Measurements from ENCODE around the gene RPS6KA5.
"Not testable (repeated sequence)": the region's sequence is repeated elsewhere in the genome, so short reads cannot be mapped to it uniquely, and the experiment has no call there.

The RPS6KA5 gene

GRCh38 chr14:91029456-91030217 lies 30.8 kb downstream of the RPS6KA5 start:
- DNase-seq, result no peak

GRCh38 chr14:91027561-91027960 lies 32.9 kb downstream of the RPS6KA5 start:
- DNase-seq, result no peak

GRCh38 chr14:91022622-91023028 lies 37.8 kb downstream of the RPS6KA5 start:
- not testable (repeated sequence) for DNase-seq

- DNase-seq, result no peak
These were observed 38.3 kb downstream of the RPS6KA5 start for GRCh38 chr14:91021991-91022621.

GRCh38 chr14:91021115-91021514 lies 39.3 kb downstream of the RPS6KA5 start:
- no peak for DNase-seq

- no peak for DNase-seq
These were observed 40.8 kb downstream of the RPS6KA5 start for GRCh38 chr14:91019673-91020072.

GRCh38 chr14:91018481-91018880 lies 42.0 kb downstream of the RPS6KA5 start:
- no peak for DNase-seq

- DNase-seq, result no peak
These were observed 43.5 kb downstream of the RPS6KA5 start for GRCh38 chr14:91016800-91017410.

GRCh38 chr14:91015435-91015834 lies 45.0 kb downstream of the RPS6KA5 start:
- no peak for DNase-seq

GRCh38 chr14:91012045-91012444 lies 48.4 kb downstream of the RPS6KA5 start:
- no peak for DNase-seq

- DNase-seq, result no peak
These were observed 50.3 kb downstream of the RPS6KA5 start for GRCh38 chr14:91010153-91010533.

GRCh38 chr14:91009501-91010152 lies 50.8 kb downstream of the RPS6KA5 start:
- DNase-seq, result no peak

- DNase-seq, result no peak
These were observed 51.6 kb downstream of the RPS6KA5 start for GRCh38 chr14:91008759-91009409.

- no peak for DNase-seq
These were observed 54.7 kb downstream of the RPS6KA5 start for GRCh38 chr14:91005716-91006115.

- no peak for DNase-seq
These were observed 55.5 kb downstream of the RPS6KA5 start for GRCh38 chr14:91004987-91005386.

GRCh38 chr14:90999299-90999698 lies 61.1 kb downstream of the RPS6KA5 start:
- DNase-seq, result no peak

- no peak for DNase-seq
These were observed 63.5 kb downstream of the RPS6KA5 start for GRCh38 chr14:90996967-90997366.

- DNase-seq, result no peak
These were observed 64.7 kb downstream of the RPS6KA5 start for GRCh38 chr14:90995785-90996184.

- no peak for DNase-seq
These were observed 66.6 kb downstream of the RPS6KA5 start for GRCh38 chr14:90993792-90994191.

- no peak for DNase-seq
These were observed 68.6 kb downstream of the RPS6KA5 start for GRCh38 chr14:90991690-90992443.

GRCh38 chr14:90990141-90990540 lies 70.3 kb downstream of the RPS6KA5 start:
- no peak for DNase-seq

GRCh38 chr14:90987140-90987539 lies 73.3 kb downstream of the RPS6KA5 start:
- DNase-seq, result no peak
